GM19397 (cell line): ENCODE results near the gene WDR46.
A peak's percentile ranks its signal among the peaks of the same experiment; 100 is the strongest.

ENCODE experiments used
- ATAC-seq: cut with Tn5 transposase; IDR thresholded peaks from one replicate; pipeline ENCODE4 v1.9.1; 2021; ENCODE audit warnings: mild to moderate bottlenecking, moderate library complexity; ENCODE audit not compliant: unreplicated experiment

The WDR46 gene

GRCh38 chr6:33313709-33314514 is 24.9 kb upstream of the WDR46 start, which contains the start of gene TAPBP:
TSS of gene TAPBP (minus strand) at chr6:33314078. CDS start at chr6:33314041, 37 bp downstream.
- peak; percentile 35 for ATAC-seq

GRCh38 chr6:33313105-33313708 is 24.2 kb upstream of the WDR46 start:
- peak; percentile 11 for ATAC-seq

DNA sequence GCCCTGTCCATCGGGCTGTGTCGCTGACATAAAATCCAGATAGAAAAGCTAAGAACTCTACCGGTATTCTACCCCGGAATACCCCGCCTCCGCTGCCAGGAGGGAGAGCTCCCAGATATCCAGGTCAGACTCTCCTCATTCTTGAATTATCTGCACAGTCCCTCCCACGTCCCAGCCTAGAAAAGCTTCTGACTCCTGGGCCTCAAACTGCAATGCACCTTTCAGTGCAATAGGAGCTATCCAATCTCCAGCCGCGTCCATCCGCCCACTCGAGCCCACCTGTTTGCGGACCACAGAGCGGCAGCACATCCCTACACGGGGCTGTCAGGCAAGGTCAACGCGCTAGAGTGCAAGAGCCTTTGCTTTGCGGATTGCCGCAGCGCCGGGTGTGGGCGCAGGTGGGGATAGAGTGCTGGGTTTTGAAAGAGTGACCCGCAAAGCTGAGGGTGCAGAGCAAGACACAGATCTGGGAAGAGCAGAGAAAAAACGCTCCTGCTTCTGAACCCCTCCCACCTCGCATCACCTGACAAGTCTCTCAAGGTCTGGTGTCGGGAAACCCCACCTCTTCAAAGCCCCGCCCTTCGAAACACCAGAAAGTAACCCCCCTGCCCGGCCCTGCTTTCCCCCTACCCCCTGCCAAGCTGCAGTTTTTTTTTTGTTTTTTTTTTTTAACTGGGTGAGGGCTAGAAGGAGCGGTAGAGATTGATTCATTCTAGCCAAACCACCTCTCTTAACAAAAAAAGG is 23.5 kb upstream of the WDR46 start:
- no peak for ATAC-seq

DNA sequence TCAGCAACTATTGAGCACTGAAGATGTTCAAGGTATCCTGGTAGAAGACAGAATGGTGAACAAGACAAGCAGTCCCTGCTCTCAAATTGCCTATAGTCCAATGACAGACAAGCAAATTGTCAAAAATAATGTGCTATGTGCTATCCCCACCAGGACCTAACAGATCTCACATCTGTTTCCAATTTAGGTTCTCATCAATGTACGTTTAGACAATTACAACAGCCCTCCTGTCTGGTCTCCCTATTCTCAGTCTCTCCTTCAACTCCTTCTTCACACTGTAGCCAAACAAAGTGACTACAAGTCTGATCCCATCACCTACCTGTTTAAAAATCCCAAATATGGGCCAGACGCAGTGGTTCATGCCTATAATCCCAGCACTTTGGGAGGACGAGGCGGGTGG is 17.3 kb upstream of the WDR46 start:
- ATAC-seq, result no peak

DNA sequence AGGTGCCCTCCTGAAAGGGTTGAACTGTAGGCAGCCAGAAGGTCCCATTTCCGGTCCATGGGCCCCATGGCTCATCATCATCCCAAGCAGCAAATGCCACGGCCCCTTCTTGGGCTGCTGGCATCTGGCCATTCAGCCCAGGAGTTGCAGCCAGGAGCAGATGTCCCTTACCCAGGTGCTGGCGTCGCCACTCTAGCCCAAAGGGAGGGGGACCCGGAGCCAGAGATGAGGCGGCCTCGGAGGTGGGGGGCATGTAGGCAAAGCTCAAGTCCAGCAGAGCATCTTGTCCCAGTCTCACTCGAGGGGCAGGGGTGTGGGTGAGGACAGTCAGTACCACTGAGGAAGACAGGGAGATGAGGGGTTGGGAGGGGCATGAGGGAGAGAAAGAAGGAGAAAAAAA is 16.0 kb upstream of the WDR46 start:
- ATAC-seq, result no peak

DNA sequence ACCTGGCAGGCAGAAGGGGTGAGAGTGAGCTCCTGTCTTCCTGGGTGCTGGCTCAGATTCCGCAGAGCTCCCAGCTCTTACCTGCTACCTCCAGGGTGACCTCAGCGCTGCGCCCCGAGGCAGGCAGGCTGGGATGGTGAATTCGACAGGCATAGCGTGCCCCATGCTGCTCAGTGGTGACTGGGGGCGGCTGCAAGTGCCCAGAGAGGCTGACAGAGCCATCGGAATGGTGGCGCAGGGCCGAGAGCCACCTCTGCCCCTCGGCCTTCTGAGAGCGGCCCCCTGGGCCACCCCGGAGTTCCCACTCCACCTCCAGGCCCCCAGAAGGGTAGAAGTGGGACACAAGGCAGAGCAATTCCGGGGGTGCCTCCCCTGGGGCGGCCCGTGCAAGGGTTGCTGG is 15.2 kb upstream of the WDR46 start:
- no peak for ATAC-seq

DNA sequence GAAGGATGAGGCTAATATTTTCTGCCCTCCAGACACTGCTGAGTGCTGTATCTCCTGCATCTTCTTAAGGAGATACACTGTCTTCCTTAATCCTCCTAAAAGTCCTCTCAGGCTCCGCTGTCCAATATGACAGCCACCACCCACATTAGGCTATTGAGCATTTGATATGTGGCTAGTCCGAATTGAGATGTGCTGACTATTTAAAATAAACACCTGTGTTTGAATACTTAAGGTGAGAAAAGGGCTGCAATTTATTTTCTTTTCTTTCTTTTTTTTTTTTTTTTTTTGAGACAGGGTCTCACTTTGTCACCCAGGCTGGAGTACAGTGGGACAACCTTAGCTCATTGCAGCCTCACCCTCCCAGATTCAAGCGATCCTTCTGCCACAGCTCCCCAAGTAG is 12.8 kb upstream of the WDR46 start:
- ATAC-seq, result no peak

- peak; percentile 67 for ATAC-seq
Measured at GRCh38 chr6:33299237-33299944, 10.4 kb upstream of the WDR46 start.

DNA sequence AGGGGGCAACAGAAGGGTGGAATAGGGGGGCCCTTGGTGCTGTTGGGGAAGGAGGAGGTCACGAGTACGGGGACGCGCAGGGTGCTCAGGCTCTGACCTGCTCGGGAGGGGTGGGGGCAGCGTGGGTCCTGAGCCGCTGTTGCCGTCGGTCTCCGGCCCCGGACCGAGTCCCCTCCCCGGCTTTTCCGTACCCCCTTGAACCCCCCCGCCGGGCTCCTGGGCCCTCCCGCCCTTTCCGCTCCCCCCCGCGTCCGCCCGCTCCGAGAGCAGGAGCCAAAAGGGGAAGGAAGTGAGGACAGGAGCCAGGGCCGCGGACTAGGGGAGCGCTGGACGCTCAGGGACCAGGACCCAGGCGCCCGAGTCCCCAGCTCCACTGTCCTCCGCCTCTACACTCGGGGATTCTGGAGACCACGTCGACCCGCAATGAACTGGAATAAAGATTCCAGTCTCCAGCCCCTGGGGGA is 9.8 kb upstream of the WDR46 start, which contains the start of gene RGL2:
Gene RGL2 (minus strand): TSS at position 170 of the 464 bp plus-strand sequence. CDS start 332 bp downstream, outside the sequence.
- ATAC-seq, result peak; percentile 36

GRCh38 chr6:33297956-33298772 is 9.1 kb upstream of the WDR46 start:
- no peak for ATAC-seq

- ATAC-seq, result no peak
Measured at GRCh38 chr6:33297406-33297955, 8.4 kb upstream of the WDR46 start.

GRCh38 chr6:33296797-33297405 is 7.9 kb upstream of the WDR46 start:
- ATAC-seq, result no peak

- no peak for ATAC-seq
Measured at GRCh38 chr6:33295621-33296369, 6.8 kb upstream of the WDR46 start.

DNA sequence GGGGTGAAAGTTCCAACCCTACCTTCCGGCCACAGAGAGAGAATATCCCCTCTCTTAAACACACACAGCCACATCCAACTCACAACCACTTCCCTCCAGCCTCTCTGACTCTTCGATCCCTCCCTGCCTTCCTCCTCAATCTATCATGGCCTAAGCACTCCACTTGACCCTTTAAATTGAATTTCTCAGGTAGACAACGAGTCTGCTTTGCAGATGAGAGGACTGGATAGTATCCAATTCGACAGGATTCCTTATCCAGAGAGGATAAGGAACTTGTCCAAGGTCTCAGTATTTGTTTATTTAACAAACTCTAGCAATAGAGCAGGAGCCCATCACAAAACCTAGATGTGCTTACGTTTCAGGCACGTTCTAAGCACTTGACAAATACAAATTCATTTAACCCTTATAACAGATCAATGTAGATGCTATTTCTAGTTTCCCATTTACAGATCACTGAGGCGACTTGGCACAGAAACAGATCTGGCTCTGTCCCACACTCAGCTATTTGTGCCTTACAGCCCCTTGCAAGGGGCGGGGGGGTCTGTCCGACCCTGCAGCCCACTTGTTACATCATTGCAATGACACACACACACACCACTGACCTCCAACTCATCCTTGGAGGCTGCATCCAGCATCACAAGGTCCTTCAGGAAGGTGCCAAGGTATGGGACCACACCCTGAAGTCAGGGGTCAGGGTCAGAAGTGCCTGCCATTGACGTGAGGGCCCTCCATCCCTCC is 5.2 kb upstream of the WDR46 start:
- no peak for ATAC-seq

DNA sequence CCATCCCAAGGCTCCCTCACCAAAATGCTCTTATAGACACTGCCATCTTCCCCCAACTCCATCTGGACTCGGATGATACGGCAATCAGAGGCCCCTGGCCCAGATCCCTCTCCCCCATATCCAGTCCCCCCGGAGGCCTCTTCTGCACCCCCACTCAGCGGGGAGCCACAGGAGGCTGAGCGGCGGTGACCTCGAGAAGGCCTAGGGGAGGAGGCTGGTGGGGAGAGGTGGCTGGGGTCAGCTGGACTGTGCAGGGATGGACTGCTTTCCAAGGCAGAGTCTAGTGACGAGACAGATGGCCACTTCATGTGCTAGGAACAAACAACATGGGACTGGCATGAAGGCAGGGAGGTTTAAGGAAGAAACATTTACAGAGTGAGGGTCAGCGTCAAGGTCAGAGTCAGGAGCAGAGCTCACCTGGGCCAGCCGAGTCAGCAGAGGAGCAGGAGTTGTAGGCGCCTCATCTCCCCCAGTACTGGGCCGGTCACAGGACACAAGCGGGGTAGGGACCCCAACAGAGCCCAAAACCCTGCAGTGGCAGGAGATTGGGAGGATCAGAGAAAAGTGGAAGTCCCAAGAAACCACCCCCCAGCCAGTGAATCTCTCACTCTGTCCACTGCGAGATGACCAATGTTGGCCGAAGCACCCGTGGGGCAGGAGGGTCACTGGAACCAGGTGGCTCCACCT is 4.1 kb upstream of the WDR46 start:
- ATAC-seq, result no peak

DNA sequence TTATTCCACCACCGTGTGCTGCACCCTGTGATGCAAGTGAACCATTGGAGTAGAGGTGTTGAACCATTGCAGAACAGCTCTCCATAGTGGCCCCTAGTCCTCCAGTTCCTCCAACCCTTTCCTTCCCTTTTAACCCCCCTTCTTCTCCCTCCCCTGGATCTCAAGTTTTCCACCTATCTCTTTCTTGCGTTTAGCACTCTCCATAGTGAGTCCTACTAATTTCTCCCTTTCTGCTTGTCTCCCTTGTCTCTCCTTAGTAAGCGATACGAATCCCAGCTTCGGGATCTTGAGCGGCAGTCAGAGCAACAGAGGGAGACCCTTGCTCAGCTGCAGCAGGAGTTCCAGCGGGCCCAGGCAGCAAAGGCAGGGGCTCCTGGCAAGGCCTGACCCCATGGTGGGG is 1.4 kb upstream of the WDR46 start:
- ATAC-seq, result no peak

DNA sequence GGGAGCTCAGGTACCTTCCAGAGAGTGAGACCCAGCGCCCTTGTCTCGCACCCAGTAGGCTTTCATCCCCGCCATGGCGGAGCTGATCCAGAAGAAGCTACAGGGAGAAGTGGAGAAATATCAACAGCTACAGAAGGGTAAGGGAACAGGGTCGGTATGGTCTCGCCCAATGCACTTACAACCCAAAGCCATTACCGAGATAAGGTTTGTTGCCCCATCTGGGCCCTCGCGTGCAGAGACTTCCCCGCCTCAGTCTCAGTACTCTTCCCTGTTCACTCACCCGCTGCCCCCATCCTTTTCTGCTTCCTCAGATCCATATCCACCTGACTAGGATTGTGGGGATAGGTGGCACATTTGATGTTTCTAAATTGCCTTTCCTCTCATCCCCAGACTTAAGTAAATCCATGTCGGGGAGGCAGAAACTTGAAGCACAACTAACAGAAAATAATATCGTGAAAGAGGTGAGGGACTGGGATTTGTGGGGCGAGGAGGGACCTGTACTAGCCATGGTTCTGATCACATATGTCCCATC is 811 bp upstream of the WDR46 start:
- ATAC-seq, result no peak
